ENCODE data around the gene LSM6. TPM values are rescaled to one million over a fixed set of nuclear protein-coding genes. Genes with fewer than 3 reads are reported as not detected.

The LSM6 gene
- total RNA-seq, 1 donor from 2014 or later = 18.7 TPM

DNA sequence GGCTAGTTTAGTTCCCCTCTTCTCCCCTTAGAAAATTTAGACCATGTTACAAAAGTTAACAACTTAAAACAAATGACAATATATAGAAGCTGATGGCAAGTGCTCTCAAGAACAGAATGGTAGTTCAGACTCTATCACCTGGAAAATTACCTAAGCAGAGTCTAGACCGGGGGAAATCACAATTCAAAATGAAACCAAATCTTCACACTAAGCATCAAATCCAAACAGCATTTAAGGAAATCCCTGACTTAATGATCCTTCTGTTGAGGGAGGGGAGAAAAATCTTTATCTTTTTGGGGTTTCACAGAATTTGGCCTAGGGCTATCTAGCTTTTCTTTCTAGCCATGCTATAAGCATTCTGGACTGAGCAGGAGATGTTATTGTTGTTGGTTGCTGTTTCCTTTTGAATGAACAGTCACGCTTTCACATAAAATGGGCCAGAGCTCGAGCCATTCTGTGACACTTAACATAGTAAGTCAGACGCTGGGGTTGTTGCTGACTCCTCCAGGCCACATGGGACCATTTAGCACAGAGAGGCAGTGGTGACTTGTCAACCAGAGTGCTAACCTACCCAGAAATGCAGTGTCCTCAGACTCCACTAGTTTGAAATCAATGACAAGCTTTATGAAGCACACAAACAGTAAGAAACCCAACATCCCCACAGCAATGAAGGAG, 16.0 kb upstream of the LSM6 start:
- Mint-ChIP-seq H3K4me1 (ENCODE audit: low read depth, unreplicated experiment) (no peaks in the 10 kb centered on the region), H3K4me3 (ENCODE audit: unreplicated experiment) (no peak overlapping the region), H3K27ac (ENCODE audit: unreplicated experiment) (no peak overlapping the region), H3K27me3 (ENCODE audit: low read depth, unreplicated experiment) (no peaks in the 10 kb centered on the region), H3K9me3 (ENCODE audit: unreplicated experiment) (peaks cover 4% of the 10 kb centered on the region), H3K36me3 (ENCODE audit: low read depth, unreplicated experiment) (no peaks in the 10 kb centered on the region)
- Histone ChIP-seq H3K9me3 (ENCODE audit: insufficient read depth, low read depth, low read length) (no peaks in the 10 kb centered on the region), H3K79me2 (ENCODE audit: insufficient read depth, low read length) (no peaks in the 10 kb centered on the region), H3K4me2 (ENCODE audit: low read length) (no peak overlapping the region), H2AFZ (ENCODE audit: low read depth, low read length) (no peak overlapping the region), H3K36me3 (ENCODE audit: insufficient read depth, low read length) (no peaks in the 10 kb centered on the region), H3K27me3 (ENCODE audit: insufficient read depth, low read length) (no peaks in the 10 kb centered on the region), H3K9ac (ENCODE audit: low read length) (no peak overlapping the region), H3K4me3 (ENCODE audit: insufficient read depth, low read depth, low read length) (no peak overlapping the region), H3K4me1 (ENCODE audit: insufficient read depth, low read length) (no peaks in the 10 kb centered on the region), H4K20me1 (ENCODE audit: insufficient read depth, low read length) (no peaks in the 10 kb centered on the region), H3K27ac (ENCODE audit: low read depth, low read length) (no peak overlapping the region)
- FAIRE-seq (no peak), DNase-seq (ENCODE audit: low read depth) (no peak)
- TF ChIP-seq, protein P1, sequence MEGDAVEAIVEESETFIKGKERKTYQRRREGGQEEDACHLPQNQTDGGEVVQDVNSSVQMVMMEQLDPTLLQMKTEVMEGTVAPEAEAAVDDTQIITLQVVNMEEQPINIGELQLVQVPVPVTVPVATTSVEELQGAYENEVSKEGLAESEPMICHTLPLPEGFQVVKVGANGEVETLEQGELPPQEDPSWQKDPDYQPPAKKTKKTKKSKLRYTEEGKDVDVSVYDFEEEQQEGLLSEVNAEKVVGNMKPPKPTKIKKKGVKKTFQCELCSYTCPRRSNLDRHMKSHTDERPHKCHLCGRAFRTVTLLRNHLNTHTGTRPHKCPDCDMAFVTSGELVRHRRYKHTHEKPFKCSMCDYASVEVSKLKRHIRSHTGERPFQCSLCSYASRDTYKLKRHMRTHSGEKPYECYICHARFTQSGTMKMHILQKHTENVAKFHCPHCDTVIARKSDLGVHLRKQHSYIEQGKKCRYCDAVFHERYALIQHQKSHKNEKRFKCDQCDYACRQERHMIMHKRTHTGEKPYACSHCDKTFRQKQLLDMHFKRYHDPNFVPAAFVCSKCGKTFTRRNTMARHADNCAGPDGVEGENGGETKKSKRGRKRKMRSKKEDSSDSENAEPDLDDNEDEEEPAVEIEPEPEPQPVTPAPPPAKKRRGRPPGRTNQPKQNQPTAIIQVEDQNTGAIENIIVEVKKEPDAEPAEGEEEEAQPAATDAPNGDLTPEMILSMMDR (IDR thresholded peaks at IDR 0.05; ENCODE audit: insufficient read depth, low read depth, low read length) = no peak
- TF ChIP-seq EZH2 (IDR thresholded peaks at IDR 0.05; ENCODE audit: insufficient read depth, low read length) = no peak

DNA sequence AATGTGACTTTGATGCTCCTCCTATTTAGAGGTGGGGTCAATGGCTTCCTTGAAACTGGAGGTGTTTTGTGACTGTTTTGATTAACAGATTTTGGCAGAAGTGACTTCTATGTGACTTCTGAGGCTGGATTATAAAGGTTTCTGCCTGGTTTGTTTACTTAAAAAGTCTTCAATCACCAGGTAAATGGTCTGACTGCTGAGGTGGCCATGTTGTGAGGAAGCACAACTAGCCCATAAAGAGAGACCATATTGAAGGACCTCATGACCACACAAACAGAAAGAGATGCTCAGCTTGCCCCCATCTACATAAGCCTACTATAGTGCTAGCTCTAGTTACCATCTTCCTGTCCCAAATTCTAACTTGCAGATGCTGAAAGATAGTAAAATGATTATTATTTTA, 14.3 kb upstream of the LSM6 start:
- H3K36me3 ChIP-seq (ENCODE audit: insufficient read depth, low read length) = no peaks in the 10 kb centered on the region
- FAIRE-seq = no peak
- no peak for DNase-seq (ENCODE audit: low read depth)
- H3K4me3 ChIP-seq (ENCODE audit: insufficient read depth, low read depth, low read length) = no peak overlapping the region
- Mint-ChIP-seq H3K9me3 (ENCODE audit: unreplicated experiment) (peaks cover 4% of the 10 kb centered on the region), H3K27me3 (ENCODE audit: low read depth, unreplicated experiment) (no peaks in the 10 kb centered on the region), H3K4me1 (ENCODE audit: low read depth, unreplicated experiment) (peaks cover 4% of the 10 kb centered on the region), H3K4me3 (ENCODE audit: unreplicated experiment) (no peak overlapping the region), H3K36me3 (ENCODE audit: low read depth, unreplicated experiment) (no peaks in the 10 kb centered on the region), H3K27ac (ENCODE audit: unreplicated experiment) (no peak overlapping the region)
- TF ChIP-seq, protein P1 (IDR thresholded peaks at IDR 0.05; ENCODE audit: insufficient read depth, low read depth, low read length) = no peak
- TF ChIP-seq EZH2 (IDR thresholded peaks at IDR 0.05; ENCODE audit: insufficient read depth, low read length) = no peak
- H3K4me1 ChIP-seq (ENCODE audit: insufficient read depth, low read length) = no peaks in the 10 kb centered on the region
- no peaks in the 10 kb centered on the region for H3K79me2 ChIP-seq (ENCODE audit: insufficient read depth, low read length)
- H3K27ac ChIP-seq (ENCODE audit: low read depth, low read length) = no peak overlapping the region
- H3K4me2 ChIP-seq (ENCODE audit: low read length) = no peak overlapping the region
- no peak overlapping the region for H3K9ac ChIP-seq (ENCODE audit: low read length)
- no peaks in the 10 kb centered on the region for H4K20me1 ChIP-seq (ENCODE audit: insufficient read depth, low read length)
- no peaks in the 10 kb centered on the region for H3K9me3 ChIP-seq (ENCODE audit: insufficient read depth, low read depth, low read length)
- no peak overlapping the region for H2AFZ ChIP-seq (ENCODE audit: low read depth, low read length)
- no peaks in the 10 kb centered on the region for H3K27me3 ChIP-seq (ENCODE audit: insufficient read depth, low read length)

DNA sequence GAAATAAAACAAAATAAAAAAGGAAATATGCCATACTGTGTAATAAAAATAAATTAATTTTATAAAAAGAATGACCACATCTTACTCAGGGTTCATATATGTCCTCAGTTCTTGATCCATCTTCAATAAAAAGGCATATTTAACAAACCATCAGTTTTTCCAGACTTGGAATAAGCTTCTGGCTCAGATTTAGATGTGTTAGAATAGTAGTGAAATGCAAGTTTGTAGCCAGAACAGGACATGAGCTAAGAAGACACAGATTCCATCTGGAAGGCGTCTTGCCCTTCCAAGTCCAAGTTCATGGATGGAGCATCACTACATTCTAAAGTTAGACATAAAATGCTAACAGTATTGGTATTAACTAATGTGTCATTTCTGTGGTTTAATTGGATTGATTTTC, 10.3 kb upstream of the LSM6 start:
- no peaks in the 10 kb centered on the region for H3K36me3 Mint-ChIP-seq (ENCODE audit: low read depth, unreplicated experiment)
- Histone ChIP-seq H3K9me3 (ENCODE audit: insufficient read depth, low read depth, low read length) (no peaks in the 10 kb centered on the region), H3K9ac (ENCODE audit: low read length) (no peak overlapping the region), H2AFZ (ENCODE audit: low read depth, low read length) (no peak overlapping the region), H4K20me1 (ENCODE audit: insufficient read depth, low read length) (no peaks in the 10 kb centered on the region), H3K79me2 (ENCODE audit: insufficient read depth, low read length) (no peaks in the 10 kb centered on the region), H3K4me2 (ENCODE audit: low read length) (no peak overlapping the region), H3K4me3 (ENCODE audit: insufficient read depth, low read depth, low read length) (no peak overlapping the region), H3K27ac (ENCODE audit: low read depth, low read length) (no peak overlapping the region), H3K36me3 (ENCODE audit: insufficient read depth, low read length) (no peaks in the 10 kb centered on the region), H3K27me3 (ENCODE audit: insufficient read depth, low read length) (no peaks in the 10 kb centered on the region), H3K4me1 (ENCODE audit: insufficient read depth, low read length) (no peaks in the 10 kb centered on the region)
- no peak overlapping the region for H3K27ac Mint-ChIP-seq (ENCODE audit: unreplicated experiment)
- DNase-seq (ENCODE audit: low read depth) (no peak), FAIRE-seq (no peak)
- H3K4me1 Mint-ChIP-seq (ENCODE audit: low read depth, unreplicated experiment) = peaks cover 4% of the 10 kb centered on the region
- H3K9me3 Mint-ChIP-seq (ENCODE audit: unreplicated experiment) = peaks cover 4% of the 10 kb centered on the region
- H3K4me3 Mint-ChIP-seq (ENCODE audit: unreplicated experiment) = no peak overlapping the region
- no peak for TF ChIP-seq EZH2 (IDR thresholded peaks at IDR 0.05; ENCODE audit: insufficient read depth, low read length)
- TF ChIP-seq, protein P1 (IDR thresholded peaks at IDR 0.05; ENCODE audit: insufficient read depth, low read depth, low read length) = no peak
- no peaks in the 10 kb centered on the region for H3K27me3 Mint-ChIP-seq (ENCODE audit: low read depth, unreplicated experiment)
